H1 (cell line): ENCODE measurements around the gene TLCD2. TPM values are rescaled to one million over a fixed set of nuclear protein-coding genes. Genes with fewer than 3 reads are reported as not detected.

ENCODE experiments used
- CTCF ChIA-PET: fragments of 300-600 bp; sonication (Branson Sonifier 250); formaldehyde crosslinking; loops from one replicate; lab custom pipeline; 2021; ENCODE audit not compliant: partially characterized antibody; lab: Charles Lee
- POLR2A ChIA-PET: fragments of 300-600 bp; sonication (Branson Sonifier 250); formaldehyde crosslinking; loops from one replicate; lab custom pipeline; 2021; ENCODE audit warnings: inconsistent platforms; ENCODE audit not compliant: partially characterized antibody; lab: Charles Lee
- DNase-seq, 2 experiments: peaks; one replicate each; pipeline versions ENCODE4 v3.0.0 to v3.0.0-alpha.2; 2010 to 2022; ENCODE audit warnings: low spot score in 2 of 2, low read depth in 1 of 2, mixed read lengths in 1 of 2
- FAIRE-seq: peaks from 2 replicates; lab custom pipeline; 2011; peaks lifted over from hg19 to GRCh38; lab: Jason Lieb, UNC
- H2AFZ ChIP-seq: 2 replicates; pipeline ENCODE4 v1.8.1; 2012; ENCODE audit warnings: low read length, inconsistent platforms
- H2AK5ac ChIP-seq: 2 replicates; pipeline ENCODE4 v1.6.1; 2013; ENCODE audit warnings: low read depth, low read length
- H2BK120ac ChIP-seq: replicated peaks from 2 replicates; pipeline ENCODE3; 2013; ENCODE audit warnings: low read depth, low read length, inconsistent platforms
- H2BK12ac ChIP-seq: 2 replicates; pipeline ENCODE4 v1.6.1; 2013; ENCODE audit warnings: low read depth, low read length
- H2BK15ac ChIP-seq: 2 replicates; pipeline ENCODE4 v1.6.1; 2013; ENCODE audit warnings: low read length
- H2BK20ac ChIP-seq: 2 replicates; pipeline ENCODE4 v1.6.1; 2013; ENCODE audit warnings: low read length
- H2BK5ac ChIP-seq: 2 replicates; pipeline ENCODE4 v1.6.1; 2013; ENCODE audit warnings: low read depth, low read length
- H3K14ac ChIP-seq: 2 replicates; pipeline ENCODE4 v1.6.1; 2013; ENCODE audit warnings: inconsistent platforms; ENCODE audit not compliant: insufficient read length
- H3K18ac ChIP-seq: 2 replicates; pipeline ENCODE4 v1.6.1; 2013; ENCODE audit warnings: low read length; ENCODE audit errors: extremely low read depth
- H3K23ac ChIP-seq: 2 replicates; pipeline ENCODE4 v1.6.1; 2013; ENCODE audit warnings: inconsistent platforms; ENCODE audit not compliant: insufficient read length
- H3K23me2 ChIP-seq: 2 replicates; pipeline ENCODE4 v1.6.1; 2013; ENCODE audit warnings: low read depth, low read length
- H3K27ac ChIP-seq: 2 replicates; pipeline ENCODE4 v1.6.1; 2011; ENCODE audit warnings: low read depth, low read length, inconsistent platforms
- H3K27me3 ChIP-seq, 4 experiments: replicated peaks in 1 of 4; 1 replicate in 1 of 4; 2 replicates in 3 of 4; pipeline versions ENCODE4 v1.6.1 to v1.8.1; 2011 to 2013; ENCODE audit warnings: low read length in 3 of 4, mild to moderate bottlenecking in 3 of 4, inconsistent platforms in 2 of 4, mixed read lengths in 2 of 4, moderate library complexity in 1 of 4; ENCODE audit not compliant: control insufficient read depth in 3 of 4, insufficient read depth in 3 of 4; ENCODE audit errors: extremely low read depth in 1 of 4
- H3K36me3 ChIP-seq, 4 experiments: 2 replicates each; pipeline versions ENCODE4 v1.6.1 to v1.8.1; 2011 to 2013; ENCODE audit warnings: mild to moderate bottlenecking in 4 of 4, low read length in 3 of 4, moderate library complexity in 2 of 4, control low read depth in 1 of 4, inconsistent platforms in 1 of 4; ENCODE audit not compliant: insufficient read depth in 4 of 4, control insufficient read depth in 2 of 4
- H3K4ac ChIP-seq: replicated peaks from 2 replicates; pipeline ENCODE3; 2013; ENCODE audit warnings: low read length, low read depth, mixed read lengths, inconsistent platforms; ENCODE audit not compliant: insufficient read length
- H3K4me1 ChIP-seq, 4 experiments: replicated peaks in 1 of 4; 1 replicate in 1 of 4; 2 replicates in 3 of 4; pipeline versions ENCODE4 v1.6.1 to v1.8.1; 2011 to 2013; ENCODE audit warnings: low read length in 3 of 4, inconsistent platforms in 2 of 4, mixed read lengths in 1 of 4; ENCODE audit not compliant: insufficient read depth in 4 of 4, control insufficient read depth in 3 of 4
- H3K4me2 ChIP-seq, 2 experiments: 2 replicates each; pipeline versions ENCODE4 v1.6.1 to v1.8.1; 2011 to 2013; ENCODE audit warnings: low read depth in 2 of 2, low read length in 2 of 2, control low read depth in 1 of 2, inconsistent platforms in 1 of 2, mild to moderate bottlenecking in 1 of 2; ENCODE audit not compliant: insufficient read depth in 1 of 2
- H3K4me3 ChIP-seq, 4 experiments: fragments of 200-600, 300-600 bp in 1 of 4; sonication (generic), shearing (Covaris generic), sonication (Bioruptor Twin) in 1 of 4; 2 replicates each; pipeline versions ENCODE4 v1.5.1 to v1.8.1; 2011 to 2016; ENCODE audit warnings: low read length in 4 of 4, low read depth in 3 of 4, control low read depth in 2 of 4, inconsistent platforms in 2 of 4, mild to moderate bottlenecking in 2 of 4, mixed read lengths in 1 of 4, moderate library complexity in 1 of 4; ENCODE audit not compliant: insufficient read depth in 2 of 4; ENCODE audit errors: extremely low read depth in 1 of 4
- H3K56ac ChIP-seq: replicated peaks from 2 replicates; pipeline ENCODE3; 2013; ENCODE audit warnings: low read depth, mild to moderate bottlenecking, mixed read lengths, low read length, inconsistent platforms; ENCODE audit not compliant: insufficient read length
- H3K79me1 ChIP-seq: 2 replicates; pipeline ENCODE4 v1.6.1; 2013; ENCODE audit warnings: low read depth, low read length, control low read depth
- H3K79me2 ChIP-seq, 2 experiments: 2 replicates each; pipeline versions ENCODE4 v1.6.1 to v1.8.1; 2012 to 2013; ENCODE audit warnings: low read length in 2 of 2, mild to moderate bottlenecking in 2 of 2, inconsistent platforms in 1 of 2; ENCODE audit not compliant: insufficient read depth in 2 of 2, control insufficient read depth in 1 of 2
- H3K9ac ChIP-seq, 4 experiments: replicated peaks in 1 of 4; 1 replicate in 1 of 4; 2 replicates in 3 of 4; pipeline versions ENCODE4 v1.6.1 to v1.8.1; 2011 to 2013; ENCODE audit warnings: low read depth in 3 of 4, low read length in 3 of 4, control low read depth in 2 of 4, mild to moderate bottlenecking in 2 of 4, moderate library complexity in 2 of 4, inconsistent platforms in 1 of 4; ENCODE audit errors: extremely low read depth in 1 of 4
- H3K9me3 ChIP-seq, 2 experiments: 2 replicates each; pipeline versions ENCODE4 v1.6.1 to v1.8.1; 2012 to 2013; ENCODE audit warnings: mild to moderate bottlenecking in 2 of 2, moderate library complexity in 2 of 2, control low read depth in 1 of 2, inconsistent platforms in 1 of 2, low read depth in 1 of 2, low read length in 1 of 2, mixed read lengths in 1 of 2; ENCODE audit not compliant: insufficient read depth in 2 of 2
- H4K20me1 ChIP-seq, 2 experiments: replicated peaks in 1 of 2; 2 replicates each; pipeline versions ENCODE3 to v1.8.1; 2011 to 2013; ENCODE audit warnings: inconsistent platforms in 2 of 2, low read length in 2 of 2, mild to moderate bottlenecking in 1 of 2; ENCODE audit not compliant: insufficient read depth in 2 of 2, control insufficient read depth in 1 of 2
- H4K5ac ChIP-seq: 2 replicates; pipeline ENCODE4 v1.6.1; 2013; ENCODE audit warnings: low read length, low read depth, mixed read lengths, inconsistent platforms; ENCODE audit not compliant: insufficient read length
- H4K8ac ChIP-seq: 2 replicates; pipeline ENCODE4 v1.8.0; 2013; ENCODE audit warnings: mild to moderate bottlenecking, moderate library complexity, low read length, inconsistent platforms; ENCODE audit not compliant: insufficient read depth; ENCODE audit errors: extremely low read depth
- H4K91ac ChIP-seq: replicated peaks from 2 replicates; pipeline ENCODE3; 2013; ENCODE audit warnings: low read length, mixed read lengths, inconsistent platforms; ENCODE audit not compliant: insufficient read length
- CREB1 ChIP-seq: IDR thresholded peaks from 2 replicates; pipeline ENCODE4 v1.6.1; 2012; ENCODE audit warnings: inconsistent platforms
- HDAC2 ChIP-seq, 2 experiments: fragments of 300-600 bp in 1 of 2; sonication (generic) in 1 of 2; IDR thresholded peaks; 2 replicates each; pipeline ENCODE4 v1.6.1; 2011 to 2012; ENCODE audit warnings: low read depth in 2 of 2, low read length in 2 of 2, mild to moderate bottlenecking in 2 of 2, moderate library complexity in 2 of 2, borderline replicate concordance in 1 of 2, inconsistent platforms in 1 of 2
- HDAC6 ChIP-seq: IDR thresholded peaks from one replicate; pipeline ENCODE4 v1.7.1; 2012; ENCODE audit warnings: low read depth, mild to moderate bottlenecking, inconsistent platforms, low read length, moderate library complexity
- POLR2AphosphoS5 ChIP-seq: IDR thresholded peaks from 2 replicates; pipeline ENCODE4 v1.6.1; 2011; ENCODE audit warnings: low read depth, low read length
- RAD21 ChIP-seq, 2 experiments: IDR thresholded peaks in 1 of 2; conservative IDR thresholded peaks in 1 of 2; 2 replicates each; pipeline ENCODE4 v1.6.1; 2011; ENCODE audit warnings: low read depth in 2 of 2, low read length in 2 of 2, improper control_type of control experiment in 1 of 2, inconsistent platforms in 1 of 2, mild to moderate bottlenecking in 1 of 2, moderate library complexity in 1 of 2
- SIN3A ChIP-seq, 2 experiments: IDR thresholded peaks in 1 of 2; conservative IDR thresholded peaks in 1 of 2; 2 replicates each; pipeline ENCODE4 v1.6.1; 2011 to 2012; ENCODE audit warnings: low read length in 2 of 2, improper control_type of control experiment in 1 of 2, low read depth in 1 of 2, mild to moderate bottlenecking in 1 of 2
- TBP ChIP-seq: IDR thresholded peaks from 2 replicates; pipeline ENCODE4 v1.6.1; 2011; ENCODE audit warnings: low read depth, low read length, improper control_type of control experiment
- TEAD4 ChIP-seq: IDR thresholded peaks from 2 replicates; pipeline ENCODE4 v1.6.1; 2012; ENCODE audit warnings: low read depth, low read length, inconsistent platforms, mixed read lengths
- WGBS, 2 experiments: shearing (Covaris generic) in 1 of 2; methylation state at CpG; one replicate each; pipeline versions ENCODE4 v1.1.6 to v1.1.7; 2013 to 2015; ENCODE audit warnings: low lambda C conversion rate in 2 of 2, mixed read lengths in 2 of 2, inconsistent platforms in 1 of 2, low coverage in 1 of 2, missing lambda C conversion rate in 1 of 2; ENCODE audit not compliant: insufficient replicate concordance in 2 of 2, insufficient coverage in 1 of 2, insufficient read length in 1 of 2; ENCODE audit errors: extremely low coverage in 1 of 2, missing lambda C conversion rate in 1 of 2; 5-methylcytosine and 5-hydroxymethylcytosine counted together
- polyA plus RNA-seq, 7 experiments: library from polyadenylated mRNA; depleted of rRNA in 3 of 7; stranded (reverse) in 5 of 7; unstranded in 2 of 7; fragments of >200 nt in 5 of 7; fragments of 200-250 nt in 2 of 7; gene quantifications; 1 replicate in 5 of 7; 2 replicates in 1 of 7; 4 replicates in 1 of 7; pipeline versions ENCODE4 v1.2.1 to v1.2.3, GENCODE V29; 2011 to 2013; ENCODE audit warnings: missing spikeins in 2 of 7, mixed read lengths in 2 of 7
- total RNA-seq: library from RNA; stranded (reverse); fragmentation: NEBNext Ultra II Directional; extraction: Animal tissue kit (Norgen Biotek cat#: 25700); gene quantifications from 2 replicates; pipeline ENCODE4 v1.2.1, GENCODE V29; 2021
- TF ChIP-seq, protein P1 (sequence below), 3 experiments: IDR thresholded peaks; 1 replicate in 2 of 3; 2 replicates in 1 of 3; pipeline versions ENCODE4 v1.5.1 to v1.6.1; 2011; ENCODE audit warnings: low read length in 3 of 3, mild to moderate bottlenecking in 3 of 3, inconsistent platforms in 2 of 3, low read depth in 1 of 3, moderate library complexity in 1 of 3; ENCODE audit not compliant: insufficient read depth in 1 of 3; ENCODE audit errors: control extremely low read depth in 1 of 3

TLCD2 gene
- total and polyA plus RNA-seq, 2 of the 8 experiments (the other 6 are each of a cell fraction or from before 2014, with no cell fraction given): 0.47 to 1.4 TPM

- Histone ChIP-seq H2AK5ac (no peak overlapping the region), H3K18ac (no peak overlapping the region), H3K23me2 (peaks cover 17% of the 10 kb centered on the region), H3K23ac (no peak overlapping the region), H2BK20ac (no peak overlapping the region), H3K27ac (no peak overlapping the region), H2BK120ac (no peak overlapping the region), H4K20me1 (peaks cover 0 to 3% of the 10 kb centered on the region in 2 experiments), H3K4me1 (peaks cover 0 to 7% (median 6%) of the 10 kb centered on the region in 4 experiments; a peak in 6 of 7 replicates), H3K79me1 (no peaks in the 10 kb centered on the region), H3K56ac (no peak overlapping the region), H3K4me3 (no peak overlapping the region), H3K36me3 (no peaks in the 10 kb centered on the region), H3K4ac (no peak overlapping the region), H4K91ac (no peak overlapping the region), H3K4me2 (no peak overlapping the region), H3K9ac (no peak overlapping the region), H2BK5ac (no peak overlapping the region), H2BK12ac (no peak overlapping the region), H3K79me2 (no peaks in the 10 kb centered on the region), H2AFZ (no peak overlapping the region), H4K8ac (no peak overlapping the region), H4K5ac (no peak overlapping the region), H3K27me3 (0 out of 7 replicates have a peak, but pooled peaks cover 0 to 2% (median 0%) of the 10 kb centered on the region in 4 experiments), H2BK15ac (no peak overlapping the region), H3K9me3 (no peaks in the 10 kb centered on the region), H3K14ac (no peak overlapping the region)
- TF ChIP-seq HDAC6 (no peak), RAD21 (IDR thresholded peaks at IDR 0.05 in 1 of 2, conservative IDR thresholded peaks at IDR 0.05 in 1 of 2; ENCODE audit: low read depth in 2 of 2, low read length in 2 of 2) (peak; percentile 95 to 96), CREB1 (0 out of 2 replicates have a peak, but pooled peaks have one; percentile 28), TBP (peak; percentile 26; the same call in 1 of the 2 replicates), POLR2AphosphoS5 (no peak), HDAC2 (IDR thresholded peaks at IDR 0.05; ENCODE audit: borderline replicate concordance in 1 of 2, low read depth in 2 of 2, low read length in 2 of 2) (no peak), TEAD4 (no peak), SIN3A (conservative IDR thresholded peaks at IDR 0.05 in 1 of 2, IDR thresholded peaks at IDR 0.05 in 1 of 2; ENCODE audit: low read depth in 1 of 2, low read length in 2 of 2) (0 out of 4 replicates have a peak, but pooled peaks of 1 of the 2 experiments have one; percentile 63)
- TF ChIP-seq, protein P1, sequence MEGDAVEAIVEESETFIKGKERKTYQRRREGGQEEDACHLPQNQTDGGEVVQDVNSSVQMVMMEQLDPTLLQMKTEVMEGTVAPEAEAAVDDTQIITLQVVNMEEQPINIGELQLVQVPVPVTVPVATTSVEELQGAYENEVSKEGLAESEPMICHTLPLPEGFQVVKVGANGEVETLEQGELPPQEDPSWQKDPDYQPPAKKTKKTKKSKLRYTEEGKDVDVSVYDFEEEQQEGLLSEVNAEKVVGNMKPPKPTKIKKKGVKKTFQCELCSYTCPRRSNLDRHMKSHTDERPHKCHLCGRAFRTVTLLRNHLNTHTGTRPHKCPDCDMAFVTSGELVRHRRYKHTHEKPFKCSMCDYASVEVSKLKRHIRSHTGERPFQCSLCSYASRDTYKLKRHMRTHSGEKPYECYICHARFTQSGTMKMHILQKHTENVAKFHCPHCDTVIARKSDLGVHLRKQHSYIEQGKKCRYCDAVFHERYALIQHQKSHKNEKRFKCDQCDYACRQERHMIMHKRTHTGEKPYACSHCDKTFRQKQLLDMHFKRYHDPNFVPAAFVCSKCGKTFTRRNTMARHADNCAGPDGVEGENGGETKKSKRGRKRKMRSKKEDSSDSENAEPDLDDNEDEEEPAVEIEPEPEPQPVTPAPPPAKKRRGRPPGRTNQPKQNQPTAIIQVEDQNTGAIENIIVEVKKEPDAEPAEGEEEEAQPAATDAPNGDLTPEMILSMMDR (IDR thresholded peaks at IDR 0.05; ENCODE audit: control extremely low read depth in 1 of 3, insufficient read depth in 1 of 3, low read depth in 1 of 3, low read length in 3 of 3): peak; percentile 88 to 99 (median 90)
- WGBS, 2 experiments: 64% methylated on average over 11 of the region's 11 CpGs; no CpG with 5 or more reads in 1 of the 2 experiments
- DNase-seq: peak in 1 of 2 experiments; percentile 85
- ChIA-PET POLR2A (interaction anchor here (0.8 to 2.6 kb wide), 6 partner anchors 16 to 110 kb away, joined by 3 to 11 read pairs (median 4); no protein-coding TSS in a partner anchor), CTCF (interaction anchor here (0.6 to 6.9 kb wide), 45 partner anchors 8 to 469 kb away, joined by 3 to 117 read pairs (median 4); partner anchors contain the start of gene SERPINF1)
- peak; percentile 50 for FAIRE-seq
Measured at GRCh38 chr17:1720856-1721386, 10.7 kb upstream of the TLCD2 start.
